HepG2 (cell line): Measurements from ENCODE around the gene RTP4. TPM values are rescaled to one million over a fixed set of nuclear protein-coding genes. Genes with fewer than 3 reads are reported as not detected.

ENCODE experiments used
- ATAC-seq: fragments of 200-7000 bp; cut with Tn5 transposase; 3 replicates; pipeline ENCODE4 v1.9.1; 2020; ENCODE audit warnings: mild to moderate bottlenecking, moderate library complexity
- BruUV-seq: library from RNA; stranded (reverse); fragments of 400-500 nt; replicated peaks from 2 replicates; lab custom pipeline; 2021; lab: Mats Ljungman, UMichigan
- CTCF ChIA-PET: fragments of 300-600 bp; formaldehyde crosslinking; extraction: SDS; loops from one replicate; lab custom pipeline; 2021; ENCODE audit warnings: low total read pairs, inconsistent platforms, low intra/inter-chr PET ratio; lab: Yijun Ruan, JAX
- POLR2A ChIA-PET: fragments of 350-600 bp; sonication (Branson Sonifier 250); formaldehyde crosslinking; loops from one replicate; lab custom pipeline; 2020; ENCODE audit warnings: antibody characterized with exemption, inconsistent platforms; lab: Yijun Ruan, JAX
- DNase-seq: peaks from one replicate; pipeline ENCODE4 v3.0.0-alpha.2; 2015; ENCODE audit warnings: low spot score
- FAIRE-seq: peaks from 3 replicates; lab custom pipeline; 2011; peaks lifted over from hg19 to GRCh38; lab: Jason Lieb, UNC
- H2AFZ ChIP-seq: one replicate; pipeline ENCODE4 v1.6.1; 2011; ENCODE audit warnings: low read length, inconsistent platforms
- H3K27ac ChIP-seq: fragments of 300-600 bp; 3 replicates; pipeline ENCODE4 v1.8.0; 2011; ENCODE audit warnings: mixed run types, mild to moderate bottlenecking, mixed read lengths, low read length, inconsistent platforms; ENCODE audit not compliant: insufficient read depth; ENCODE audit errors: extremely low read length
- H3K27me3 ChIP-seq, 2 experiments: fragments of 200-600 bp in 1 of 2; 2 replicates in 1 of 2; 3 replicates in 1 of 2; pipeline versions ENCODE4 v1.6.0 to v1.8.0; 2011; ENCODE audit warnings: low read length in 2 of 2, mild to moderate bottlenecking in 2 of 2, moderate library complexity in 2 of 2, inconsistent platforms in 1 of 2; ENCODE audit not compliant: insufficient read depth in 2 of 2, control insufficient read depth in 1 of 2
- H3K36me3 ChIP-seq, 2 experiments: fragments of 200-600 bp in 1 of 2; replicated peaks in 1 of 2; 2 replicates in 1 of 2; 3 replicates in 1 of 2; pipeline versions ENCODE4 v1.5.1 to v1.8.0; 2011; ENCODE audit warnings: low read length in 2 of 2, inconsistent platforms in 1 of 2; ENCODE audit not compliant: insufficient read depth in 2 of 2, control insufficient read depth in 1 of 2
- H3K4me1 ChIP-seq: 2 replicates; pipeline ENCODE4 v1.5.1; 2012; ENCODE audit warnings: low read length, inconsistent platforms; ENCODE audit not compliant: insufficient read depth
- H3K4me2 ChIP-seq: 2 replicates; pipeline ENCODE4 v1.6.0; 2011; ENCODE audit warnings: low read depth, low read length, inconsistent platforms
- H3K4me3 ChIP-seq, 3 experiments: fragments of 200-600 bp in 1 of 3; sonication (generic), shearing (Covaris generic) in 1 of 3; replicated peaks in 1 of 3; 2 replicates each; pipeline ENCODE4 v1.5.1; 2011 to 2016; ENCODE audit warnings: low read length in 3 of 3, inconsistent platforms in 2 of 3, low read depth in 2 of 3, mild to moderate bottlenecking in 2 of 3, control low read depth in 1 of 3, mixed read lengths in 1 of 3; ENCODE audit not compliant: insufficient read depth in 1 of 3
- H3K79me2 ChIP-seq: one replicate; pipeline ENCODE4 v1.6.1; 2011; ENCODE audit warnings: low read length, inconsistent platforms; ENCODE audit not compliant: insufficient read depth
- H3K9ac ChIP-seq: 2 replicates; pipeline ENCODE4 v1.6.0; 2011; ENCODE audit warnings: mild to moderate bottlenecking, low read depth, low read length, inconsistent platforms; ENCODE audit not compliant: insufficient read depth
- H3K9me3 ChIP-seq: 2 replicates; pipeline ENCODE4 v1.5.1; 2012; ENCODE audit warnings: mild to moderate bottlenecking, low read length
- H4K20me1 ChIP-seq: 2 replicates; pipeline ENCODE4 v1.6.0; 2011; ENCODE audit warnings: inconsistent platforms, mild to moderate bottlenecking, low read length, moderate library complexity; ENCODE audit not compliant: insufficient read depth
- ASH2L ChIP-seq: fragments of 300-600, 200-600 bp; sonication (generic); IDR thresholded peaks from 2 replicates; pipeline ENCODE4 v1.7.0; 2017; ENCODE audit warnings: low read depth, mild to moderate bottlenecking, moderate library complexity, mixed read lengths, low read length; ENCODE audit not compliant: insufficient read length
- RBAK ChIP-seq: sonication (generic); formaldehyde crosslinking; IDR thresholded peaks from 2 replicates; pipeline ENCODE4 v1.5.1; 2020; ENCODE audit warnings: mild to moderate bottlenecking, missing genetic modification reagents
- RFX3 ChIP-seq: IDR thresholded peaks from 2 replicates; pipeline ENCODE4 v1.6.1; 2016; ENCODE audit warnings: missing biosample characterization, missing genetic modification reagents
- SIX4 ChIP-seq: sonication (generic); formaldehyde crosslinking; IDR thresholded peaks from 2 replicates; pipeline ENCODE4 v1.4.0; 2020; ENCODE audit warnings: missing genetic modification reagents
- SMYD3 ChIP-seq: sonication (generic); formaldehyde crosslinking; IDR thresholded peaks from 2 replicates; pipeline ENCODE4 v1.8.1; 2023; ENCODE audit warnings: mild to moderate bottlenecking, missing genetic modification reagents
- ZNF383 ChIP-seq: sonication (generic); formaldehyde crosslinking; IDR thresholded peaks from 2 replicates; pipeline ENCODE4 v1.4.0; 2020; ENCODE audit warnings: missing genetic modification reagents, mild to moderate bottlenecking, borderline replicate concordance
- ZNF83 ChIP-seq: sonication (generic); formaldehyde crosslinking; IDR thresholded peaks from 2 replicates; pipeline ENCODE4 v1.4.0; 2020; ENCODE audit warnings: missing genetic modification reagents, mild to moderate bottlenecking, borderline replicate concordance
- ZSCAN25 ChIP-seq: sonication (generic); formaldehyde crosslinking; IDR thresholded peaks from 2 replicates; pipeline ENCODE4 v1.8.0; 2022; ENCODE audit warnings: mild to moderate bottlenecking, missing genetic modification reagents
- WGBS: methylation state at CpG from one replicate; pipeline ENCODE4 v1.1.6; 2017; ENCODE audit warnings: low lambda C conversion rate; 5-methylcytosine and 5-hydroxymethylcytosine counted together
- in situ Hi-C: cut with HindIII; loops from 2 replicates; pipeline ENCODE4 v1.10.0; 2017; ENCODE audit warnings: low pct_unique_long_range_greater_than_20kb; ENCODE audit not compliant: extremely low pct_ligation_motif_present
- intact Hi-C: fragments of 100-400 bp; cut with micrococcal nuclease; formaldehyde crosslinking; loops from one replicate; pipeline ENCODE4 v1.10.0; 2022; ENCODE audit not compliant: unreplicated experiment
- polyA plus RNA-seq, 8 experiments: library from polyadenylated mRNA; depleted of rRNA in 3 of 8; stranded (reverse) in 7 of 8; unstranded in 1 of 8; fragments of >200 nt; fragmentation: Illumina TruSeq in 4 of 8; extraction: Trizol in 4 of 8; gene quantifications; 2 replicates each; pipeline versions ENCODE4 v1.2.1 to v1.2.3, GENCODE V29; 2011 to 2016; ENCODE audit warnings: low read depth in 4 of 8, missing spikeins in 1 of 8, mixed read lengths in 1 of 8; ENCODE audit not compliant: insufficient read depth in 1 of 8
- total RNA-seq, 5 experiments: library from RNA; depleted of rRNA; stranded (reverse); fragments of >200 nt; fragmentation: Illumina TruSeq; extraction: Trizol; gene quantifications; 2 replicates each; pipeline ENCODE4 v1.2.3, GENCODE V29; 2016; ENCODE audit warnings: low read depth in 1 of 5
- TF ChIP-seq, protein P1 (sequence below): sonication (generic); formaldehyde crosslinking; IDR thresholded peaks from 2 replicates; pipeline ENCODE4 v1.8.1; 2022; ENCODE audit warnings: low read depth, mild to moderate bottlenecking, missing genetic modification reagents
- TF ChIP-seq, protein P2 (sequence below): sonication (generic); formaldehyde crosslinking; IDR thresholded peaks from 2 replicates; pipeline ENCODE4 v1.5.1; 2020; ENCODE audit warnings: mild to moderate bottlenecking, missing genetic modification reagents
- TF ChIP-seq, protein P3 (sequence below): IDR thresholded peaks from 2 replicates; pipeline ENCODE4 v1.6.1; 2016; ENCODE audit warnings: mild to moderate bottlenecking, missing biosample characterization, missing genetic modification reagents

RTP4 gene
- total and polyA plus RNA-seq, 2 of the 13 experiments (the other 11 are each of a cell fraction or from before 2014, with no cell fraction given): 0.11 to 0.62 TPM

GRCh38 chr3:187359798-187360486 lies 8.2 kb upstream of the RTP4 start:
- Histone ChIP-seq H3K79me2 (no peaks in the 10 kb centered on the region), H2AFZ (no peak overlapping the region), H4K20me1 (no peaks in the 10 kb centered on the region)
- no TSS peak for BruUV-seq
- POLR2A ChIA-PET: no interaction called here
- TF ChIP-seq RBAK (CRISPR knock-in tag) (no peak), SIX4 (no peak)
- TF ChIP-seq, all 625 proteins: peak for 0
- no peaks in the 10 kb centered on the region for H3K4me1 ChIP-seq
- CTCF ChIA-PET: no interaction called here
- no peak overlapping the region for H3K4me2 ChIP-seq
- H3K9me3 ChIP-seq: no peaks in the 10 kb centered on the region
- H3K9ac ChIP-seq: no peak overlapping the region
- H3K36me3 ChIP-seq: no peaks in the 10 kb centered on the region
- in situ Hi-C loops (no loop called here), intact Hi-C loops (no loop called here)
- FAIRE-seq (no peak), ATAC-seq (no peak), DNase-seq (no peak)
- no peak overlapping the region for H3K27ac ChIP-seq
- no peaks in the 10 kb centered on the region for H3K27me3 ChIP-seq
- WGBS: 10% methylated on average over 7 of the region's 7 CpGs
- no peak overlapping the region for H3K4me3 ChIP-seq

- Histone ChIP-seq H3K4me3 (no peak overlapping the region), H3K27me3 (no peaks in the 10 kb centered on the region), H4K20me1 (no peaks in the 10 kb centered on the region), H3K9me3 (no peaks in the 10 kb centered on the region), H3K4me1 (no peaks in the 10 kb centered on the region), H3K27ac (no peak overlapping the region), H3K4me2 (no peak overlapping the region), H3K36me3 (no peaks in the 10 kb centered on the region), H3K9ac (no peak overlapping the region), H2AFZ (no peak overlapping the region), H3K79me2 (no peaks in the 10 kb centered on the region)
- in situ Hi-C loops (no loop called here), intact Hi-C loops (no loop called here)
- BruUV-seq: no TSS peak
- POLR2A ChIA-PET: no interaction called here
- WGBS: 33% methylated on average over 3 of the region's 3 CpGs
- FAIRE-seq (no peak), DNase-seq (no peak), ATAC-seq (no peak)
- CTCF ChIA-PET: no interaction called here
- TF ChIP-seq, protein P1, sequence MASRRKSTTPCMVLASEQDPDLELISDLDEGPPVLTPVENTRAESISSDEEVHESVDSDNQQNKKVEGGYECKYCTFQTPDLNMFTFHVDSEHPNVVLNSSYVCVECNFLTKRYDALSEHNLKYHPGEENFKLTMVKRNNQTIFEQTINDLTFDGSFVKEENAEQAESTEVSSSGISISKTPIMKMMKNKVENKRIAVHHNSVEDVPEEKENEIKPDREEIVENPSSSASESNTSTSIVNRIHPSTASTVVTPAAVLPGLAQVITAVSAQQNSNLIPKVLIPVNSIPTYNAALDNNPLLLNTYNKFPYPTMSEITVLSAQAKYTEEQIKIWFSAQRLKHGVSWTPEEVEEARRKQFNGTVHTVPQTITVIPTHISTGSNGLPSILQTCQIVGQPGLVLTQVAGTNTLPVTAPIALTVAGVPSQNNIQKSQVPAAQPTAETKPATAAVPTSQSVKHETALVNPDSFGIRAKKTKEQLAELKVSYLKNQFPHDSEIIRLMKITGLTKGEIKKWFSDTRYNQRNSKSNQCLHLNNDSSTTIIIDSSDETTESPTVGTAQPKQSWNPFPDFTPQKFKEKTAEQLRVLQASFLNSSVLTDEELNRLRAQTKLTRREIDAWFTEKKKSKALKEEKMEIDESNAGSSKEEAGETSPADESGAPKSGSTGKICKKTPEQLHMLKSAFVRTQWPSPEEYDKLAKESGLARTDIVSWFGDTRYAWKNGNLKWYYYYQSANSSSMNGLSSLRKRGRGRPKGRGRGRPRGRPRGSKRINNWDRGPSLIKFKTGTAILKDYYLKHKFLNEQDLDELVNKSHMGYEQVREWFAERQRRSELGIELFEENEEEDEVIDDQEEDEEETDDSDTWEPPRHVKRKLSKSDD (CRISPR knock-in tag): no peak
- TF ChIP-seq SMYD3 (CRISPR knock-in tag) (no peak), ZSCAN25 (CRISPR knock-in tag) (no peak), RFX3 (no peak), ASH2L (no peak), ZNF383 (CRISPR knock-in tag) (no peak), ZNF83 (CRISPR knock-in tag) (no peak)
- TF ChIP-seq, protein P2, sequence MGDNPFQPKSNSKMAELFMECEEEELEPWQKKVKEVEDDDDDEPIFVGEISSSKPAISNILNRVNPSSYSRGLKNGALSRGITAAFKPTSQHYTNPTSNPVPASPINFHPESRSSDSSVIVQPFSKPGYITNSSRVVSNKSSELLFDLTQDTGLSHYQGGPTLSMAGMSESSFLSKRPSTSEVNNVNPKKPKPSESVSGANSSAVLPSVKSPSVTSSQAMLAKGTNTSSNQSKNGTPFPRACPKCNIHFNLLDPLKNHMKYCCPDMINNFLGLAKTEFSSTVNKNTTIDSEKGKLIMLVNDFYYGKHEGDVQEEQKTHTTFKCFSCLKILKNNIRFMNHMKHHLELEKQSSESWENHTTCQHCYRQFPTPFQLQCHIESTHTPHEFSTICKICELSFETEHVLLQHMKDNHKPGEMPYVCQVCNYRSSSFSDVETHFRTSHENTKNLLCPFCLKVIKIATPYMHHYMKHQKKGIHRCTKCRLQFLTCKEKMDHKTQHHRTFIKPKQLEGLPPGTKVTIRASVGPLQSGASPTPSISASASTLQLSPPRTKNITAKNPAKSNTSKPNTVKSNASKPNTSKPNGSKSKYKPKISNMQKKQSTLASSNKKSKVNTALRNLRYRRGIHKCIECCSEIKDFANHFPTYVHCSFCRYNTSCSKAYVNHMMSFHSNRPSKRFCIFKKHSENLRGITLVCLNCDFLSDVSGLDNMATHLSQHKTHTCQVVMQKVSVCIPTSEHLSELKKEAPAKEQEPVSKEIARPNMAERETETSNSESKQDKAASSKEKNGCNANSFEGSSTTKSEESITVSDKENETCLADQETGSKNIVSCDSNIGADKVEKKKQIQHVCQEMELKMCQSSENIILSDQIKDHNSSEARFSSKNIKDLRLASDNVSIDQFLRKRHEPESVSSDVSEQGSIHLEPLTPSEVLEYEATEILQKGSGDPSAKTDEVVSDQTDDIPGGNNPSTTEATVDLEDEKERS: no peak
- TF ChIP-seq, protein P3, sequence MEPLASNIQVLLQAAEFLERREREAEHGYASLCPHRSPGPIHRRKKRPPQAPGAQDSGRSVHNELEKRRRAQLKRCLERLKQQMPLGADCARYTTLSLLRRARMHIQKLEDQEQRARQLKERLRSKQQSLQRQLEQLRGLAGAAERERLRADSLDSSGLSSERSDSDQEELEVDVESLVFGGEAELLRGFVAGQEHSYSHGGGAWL (CRISPR knock-in tag): no peak
These were observed 7.6 kb upstream of the RTP4 start for GRCh38 chr3:187360596-187360995.
